Liver (tissue), 9 donors: ENCODE results near the gene DNAJA2. TPM values are rescaled to one million over a fixed set of nuclear protein-coding genes. Genes with fewer than 3 reads are reported as not detected.

Experiments used
- DNase-seq: peaks from one replicate; pipeline ENCODE4 v3.0.0-alpha.2; 2017; ENCODE audit warnings: low spot score
- H3K27ac ChIP-seq, 2 donors: one replicate each; pipeline ENCODE4 v1.7.0; 2013; ENCODE audit warnings: inconsistent platforms in 2 of 2, low read length in 2 of 2, control low read depth in 1 of 2, low read depth in 1 of 2, mild to moderate bottlenecking in 1 of 2
- H3K27me3 ChIP-seq, 4 donors: one replicate each; pipeline versions ENCODE4 v1.6.1 to v1.7.0; 2013; ENCODE audit warnings: low read length in 3 of 4, inconsistent platforms in 1 of 4, mild to moderate bottlenecking in 1 of 4, moderate library complexity in 1 of 4; ENCODE audit not compliant: control insufficient read depth in 4 of 4, insufficient read depth in 4 of 4
- H3K36me3 ChIP-seq, 4 donors: one replicate each; pipeline versions ENCODE4 v1.6.1 to v1.7.0; 2013; ENCODE audit warnings: low read length in 3 of 4, mild to moderate bottlenecking in 3 of 4, low read depth in 1 of 4, moderate library complexity in 1 of 4; ENCODE audit not compliant: control insufficient read depth in 4 of 4, insufficient read depth in 3 of 4
- H3K4me1 ChIP-seq, 4 donors: one replicate each; pipeline versions ENCODE4 v1.6.1 to v1.7.0; 2013; ENCODE audit warnings: low read length in 3 of 4, mild to moderate bottlenecking in 3 of 4, moderate library complexity in 1 of 4; ENCODE audit not compliant: control insufficient read depth in 4 of 4, insufficient read depth in 4 of 4
- H3K4me3 ChIP-seq, 3 donors: one replicate each; pipeline versions ENCODE4 v1.6.1 to v1.7.0; 2013; ENCODE audit warnings: low read length in 3 of 3, control low read depth in 1 of 3, low read depth in 1 of 3, mild to moderate bottlenecking in 1 of 3
- H3K9ac ChIP-seq, 2 donors: one replicate each; pipeline ENCODE4 v1.7.0; 2013; ENCODE audit warnings: low read length in 2 of 2, mild to moderate bottlenecking in 2 of 2, moderate library complexity in 2 of 2, control low read depth in 1 of 2, low read depth in 1 of 2
- H3K9me3 ChIP-seq, 4 donors: one replicate each; pipeline versions ENCODE4 v1.6.1 to v1.7.0; 2013; ENCODE audit warnings: low read length in 3 of 4; ENCODE audit not compliant: control insufficient read depth in 4 of 4
- EGR1 ChIP-seq, 2 donors: IDR thresholded peaks; 2 replicates each; pipeline ENCODE4 v1.6.1; 2016 to 2018; ENCODE audit warnings: antibody characterized with exemption in 2 of 2, low read depth in 2 of 2
- FOXA1 ChIP-seq: IDR thresholded peaks from 2 replicates; pipeline ENCODE4 v1.6.1; 2016; ENCODE audit warnings: antibody characterized with exemption
- FOXA2 ChIP-seq: IDR thresholded peaks from 2 replicates; pipeline ENCODE4 v1.6.1; 2016; ENCODE audit warnings: antibody characterized with exemption
- GABPA ChIP-seq, 2 donors: IDR thresholded peaks in 1 of 2; conservative IDR thresholded peaks in 1 of 2; 2 replicates each; pipeline ENCODE4 v1.6.1; 2016; ENCODE audit warnings: antibody characterized with exemption in 2 of 2, mild to moderate bottlenecking in 1 of 2, moderate library complexity in 1 of 2
- HNF4A ChIP-seq, 2 donors: conservative IDR thresholded peaks; 2 replicates each; pipeline ENCODE4 v1.6.1; 2016; ENCODE audit warnings: antibody characterized with exemption in 2 of 2, mild to moderate bottlenecking in 2 of 2
- HNF4G ChIP-seq: IDR thresholded peaks from 2 replicates; pipeline ENCODE4 v1.6.1; 2016; ENCODE audit warnings: antibody characterized with exemption
- JUND ChIP-seq, 2 donors: IDR thresholded peaks; 2 replicates each; pipeline ENCODE4 v1.6.1; 2016; ENCODE audit warnings: antibody characterized with exemption in 2 of 2
- RAD21 ChIP-seq, 2 donors: IDR thresholded peaks; 2 replicates each; pipeline ENCODE4 v1.6.1; 2016; ENCODE audit warnings: antibody characterized with exemption in 2 of 2, mild to moderate bottlenecking in 2 of 2
- RXRA ChIP-seq, 2 donors: IDR thresholded peaks; 2 replicates each; pipeline ENCODE4 v1.6.1; 2017 to 2018; ENCODE audit warnings: antibody characterized with exemption in 2 of 2, mild to moderate bottlenecking in 1 of 2
- SP1 ChIP-seq: IDR thresholded peaks from 2 replicates; pipeline ENCODE4 v1.6.1; 2018; ENCODE audit warnings: antibody characterized with exemption, mild to moderate bottlenecking
- TAF1 ChIP-seq: conservative IDR thresholded peaks from 2 replicates; pipeline ENCODE4 v1.6.1; 2016; ENCODE audit warnings: antibody characterized with exemption, mild to moderate bottlenecking
- WGBS: extraction: QIAGEN DNeasy Blood & Tissue Kit; methylation state at CpG from one replicate; pipeline ENCODE4 v1.1.7; 2013; 5-methylcytosine and 5-hydroxymethylcytosine counted together
- polyA plus RNA-seq, 2 donors: library from polyadenylated mRNA; stranded (reverse) in 1 of 2; unstranded in 1 of 2; fragments of 200-250 nt in 1 of 2; fragments of >200 nt in 1 of 2; fragmentation: Nextera tagmentation in 1 of 2; extraction: Ambion mirVana in 1 of 2; gene quantifications; one replicate each; pipeline versions ENCODE4 v1.2.1 to v1.2.3, GENCODE V29; 2013 to 2015
- total RNA-seq, 2 donors: library from RNA; depleted of rRNA; stranded (reverse); fragments of >200 nt; gene quantifications; one replicate each; pipeline ENCODE4 v1.2.3, GENCODE V29; 2014
- TF ChIP-seq, protein P1 (sequence below): fragments of 150-350 bp; IDR thresholded peaks from 2 replicates; pipeline ENCODE4 v1.5.1; 2017; ENCODE audit warnings: improper control_type of control experiment, low read depth, low read length; ENCODE audit not compliant: missing input control
- TF ChIP-seq, protein P2 (sequence below): IDR thresholded peaks from 2 replicates; pipeline ENCODE4 v1.6.1; 2016; ENCODE audit warnings: antibody characterized with exemption, mild to moderate bottlenecking
- TF ChIP-seq, protein P3 (sequence below): IDR thresholded peaks from 2 replicates; pipeline ENCODE4 v1.6.1; 2016; ENCODE audit warnings: antibody characterized with exemption
- donor health status: healthy.
- donor health status: healthy.
- donor health status: healthy.
- donor health status: healthy.
- donor health status: healthy.

Gene DNAJA2
- total and polyA plus RNA-seq, 4 donors: 22.7 to 32.8 (median 25.5) TPM

DNA sequence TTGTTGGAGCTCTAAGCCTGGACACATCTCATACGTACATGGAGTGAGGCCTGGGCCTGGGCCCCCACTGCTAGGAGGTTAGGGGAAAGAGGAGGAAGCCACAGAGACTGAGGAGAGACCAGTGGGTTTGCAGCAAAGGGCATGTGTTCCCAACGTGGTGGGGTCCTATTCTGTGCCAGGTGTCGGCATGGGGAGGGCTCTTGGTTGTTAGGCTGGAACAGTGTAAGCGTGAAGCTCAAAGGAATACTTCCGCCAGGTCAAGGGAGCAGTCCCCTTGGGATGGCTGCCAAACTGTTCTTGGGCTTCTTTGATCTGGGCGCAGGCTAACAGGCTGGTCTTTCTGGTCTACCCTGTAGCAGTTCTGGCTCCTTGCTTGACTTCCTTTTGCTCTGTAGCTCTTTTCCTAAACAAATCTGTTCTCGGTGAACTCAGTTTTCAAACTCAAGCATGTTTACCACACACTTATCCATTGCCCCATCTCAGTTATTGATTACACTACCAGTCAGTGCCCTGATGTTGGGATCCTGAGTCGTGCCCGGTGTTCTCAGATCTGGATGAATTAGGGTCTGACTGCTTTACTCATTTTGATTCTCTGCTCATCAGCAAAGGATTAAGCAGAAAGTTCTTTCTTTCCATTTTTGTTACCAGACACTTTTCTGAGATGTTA is 52.9 kb downstream of the DNAJA2 start:
- Histone ChIP-seq H3K9ac (no peak overlapping the region), H3K4me1 (peaks cover 5 to 30% (median 20%) of the 10 kb centered on the region in 4 donors), H3K27ac (peak overlapping the region in 1 of 2 donors; percentile 2), H3K9me3 (no peaks in the 10 kb centered on the region), H3K27me3 (no peaks in the 10 kb centered on the region), H3K36me3 (peaks cover 15 to 48% (median 45%) of the 10 kb centered on the region in 4 donors), H3K4me3 (no peak overlapping the region)
- TF ChIP-seq TAF1 (no peak), EGR1 (IDR thresholded peaks at IDR 0.05; ENCODE audit: low read depth in 2 of 2) (no peak), HNF4G (no peak), SP1 (peak; percentile 49), JUND (IDR thresholded peaks at IDR 0.05) (no peak), HNF4A (conservative IDR thresholded peaks at IDR 0.05) (peak; percentile 35 to 54), FOXA1 (no peak), RXRA (IDR thresholded peaks at IDR 0.05) (peak; percentile 62 to 77), RAD21 (IDR thresholded peaks at IDR 0.05) (peak in 1 of 2 donors; percentile 55), GABPA (IDR thresholded peaks at IDR 0.05 in 1 of 2, conservative IDR thresholded peaks at IDR 0.05 in 1 of 2) (peak in 1 of 2 donors; percentile 7), FOXA2 (no peak)
- TF ChIP-seq, protein P1, sequence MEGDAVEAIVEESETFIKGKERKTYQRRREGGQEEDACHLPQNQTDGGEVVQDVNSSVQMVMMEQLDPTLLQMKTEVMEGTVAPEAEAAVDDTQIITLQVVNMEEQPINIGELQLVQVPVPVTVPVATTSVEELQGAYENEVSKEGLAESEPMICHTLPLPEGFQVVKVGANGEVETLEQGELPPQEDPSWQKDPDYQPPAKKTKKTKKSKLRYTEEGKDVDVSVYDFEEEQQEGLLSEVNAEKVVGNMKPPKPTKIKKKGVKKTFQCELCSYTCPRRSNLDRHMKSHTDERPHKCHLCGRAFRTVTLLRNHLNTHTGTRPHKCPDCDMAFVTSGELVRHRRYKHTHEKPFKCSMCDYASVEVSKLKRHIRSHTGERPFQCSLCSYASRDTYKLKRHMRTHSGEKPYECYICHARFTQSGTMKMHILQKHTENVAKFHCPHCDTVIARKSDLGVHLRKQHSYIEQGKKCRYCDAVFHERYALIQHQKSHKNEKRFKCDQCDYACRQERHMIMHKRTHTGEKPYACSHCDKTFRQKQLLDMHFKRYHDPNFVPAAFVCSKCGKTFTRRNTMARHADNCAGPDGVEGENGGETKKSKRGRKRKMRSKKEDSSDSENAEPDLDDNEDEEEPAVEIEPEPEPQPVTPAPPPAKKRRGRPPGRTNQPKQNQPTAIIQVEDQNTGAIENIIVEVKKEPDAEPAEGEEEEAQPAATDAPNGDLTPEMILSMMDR: no peak
- TF ChIP-seq, protein P2, sequence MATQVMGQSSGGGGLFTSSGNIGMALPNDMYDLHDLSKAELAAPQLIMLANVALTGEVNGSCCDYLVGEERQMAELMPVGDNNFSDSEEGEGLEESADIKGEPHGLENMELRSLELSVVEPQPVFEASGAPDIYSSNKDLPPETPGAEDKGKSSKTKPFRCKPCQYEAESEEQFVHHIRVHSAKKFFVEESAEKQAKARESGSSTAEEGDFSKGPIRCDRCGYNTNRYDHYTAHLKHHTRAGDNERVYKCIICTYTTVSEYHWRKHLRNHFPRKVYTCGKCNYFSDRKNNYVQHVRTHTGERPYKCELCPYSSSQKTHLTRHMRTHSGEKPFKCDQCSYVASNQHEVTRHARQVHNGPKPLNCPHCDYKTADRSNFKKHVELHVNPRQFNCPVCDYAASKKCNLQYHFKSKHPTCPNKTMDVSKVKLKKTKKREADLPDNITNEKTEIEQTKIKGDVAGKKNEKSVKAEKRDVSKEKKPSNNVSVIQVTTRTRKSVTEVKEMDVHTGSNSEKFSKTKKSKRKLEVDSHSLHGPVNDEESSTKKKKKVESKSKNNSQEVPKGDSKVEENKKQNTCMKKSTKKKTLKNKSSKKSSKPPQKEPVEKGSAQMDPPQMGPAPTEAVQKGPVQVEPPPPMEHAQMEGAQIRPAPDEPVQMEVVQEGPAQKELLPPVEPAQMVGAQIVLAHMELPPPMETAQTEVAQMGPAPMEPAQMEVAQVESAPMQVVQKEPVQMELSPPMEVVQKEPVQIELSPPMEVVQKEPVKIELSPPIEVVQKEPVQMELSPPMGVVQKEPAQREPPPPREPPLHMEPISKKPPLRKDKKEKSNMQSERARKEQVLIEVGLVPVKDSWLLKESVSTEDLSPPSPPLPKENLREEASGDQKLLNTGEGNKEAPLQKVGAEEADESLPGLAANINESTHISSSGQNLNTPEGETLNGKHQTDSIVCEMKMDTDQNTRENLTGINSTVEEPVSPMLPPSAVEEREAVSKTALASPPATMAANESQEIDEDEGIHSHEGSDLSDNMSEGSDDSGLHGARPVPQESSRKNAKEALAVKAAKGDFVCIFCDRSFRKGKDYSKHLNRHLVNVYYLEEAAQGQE: no peak
- TF ChIP-seq, protein P3, sequence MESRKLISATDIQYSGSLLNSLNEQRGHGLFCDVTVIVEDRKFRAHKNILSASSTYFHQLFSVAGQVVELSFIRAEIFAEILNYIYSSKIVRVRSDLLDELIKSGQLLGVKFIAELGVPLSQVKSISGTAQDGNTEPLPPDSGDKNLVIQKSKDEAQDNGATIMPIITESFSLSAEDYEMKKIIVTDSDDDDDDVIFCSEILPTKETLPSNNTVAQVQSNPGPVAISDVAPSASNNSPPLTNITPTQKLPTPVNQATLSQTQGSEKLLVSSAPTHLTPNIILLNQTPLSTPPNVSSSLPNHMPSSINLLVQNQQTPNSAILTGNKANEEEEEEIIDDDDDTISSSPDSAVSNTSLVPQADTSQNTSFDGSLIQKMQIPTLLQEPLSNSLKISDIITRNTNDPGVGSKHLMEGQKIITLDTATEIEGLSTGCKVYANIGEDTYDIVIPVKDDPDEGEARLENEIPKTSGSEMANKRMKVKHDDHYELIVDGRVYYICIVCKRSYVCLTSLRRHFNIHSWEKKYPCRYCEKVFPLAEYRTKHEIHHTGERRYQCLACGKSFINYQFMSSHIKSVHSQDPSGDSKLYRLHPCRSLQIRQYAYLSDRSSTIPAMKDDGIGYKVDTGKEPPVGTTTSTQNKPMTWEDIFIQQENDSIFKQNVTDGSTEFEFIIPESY: no peak
- WGBS: 31% methylated on average over 9 of the region's 9 CpGs
- no peak for DNase-seq
